ENCODE results near the gene SLC16A7. TPM values are rescaled to one million over a fixed set of nuclear protein-coding genes. Genes with fewer than 3 reads are reported as not detected.

The SLC16A7 gene
- total RNA-seq, 2 experiments from 2014 or later = 30.7 to 34.1 TPM

GRCh38 chr12:59645242-59645641 is 49.4 kb downstream of the SLC16A7 start:
- intact Hi-C loops (cut with micrococcal nuclease; ENCODE audit: unreplicated experiment) = no loop called here
- Histone ChIP-seq H3K79me2 (ENCODE audit: insufficient read depth, low read depth, low read length) (0 out of 2 replicates have a peak, but pooled peaks cover 3% of the 10 kb centered on the region), H3K4me2 (ENCODE audit: low read length) (no peak overlapping the region), H3K4me1 (ENCODE audit: insufficient read depth, low read length, poor library complexity, severe bottlenecking) (no peaks in the 10 kb centered on the region), H3K9me2 (ENCODE audit: insufficient read depth, low read length) (no peaks in the 10 kb centered on the region), H3K27ac (ENCODE audit: low read depth, low read length, poor library complexity, severe bottlenecking) (no peak overlapping the region), H3K4me3 (ENCODE audit: low read depth, low read length, poor library complexity, severe bottlenecking) (no peak overlapping the region), H3K36me3 (ENCODE audit: insufficient read depth, low read length) (peaks cover 50% of the 10 kb centered on the region), H3K9me3 (ENCODE audit: low read length) (peaks cover 21% of the 10 kb centered on the region; the same call in 1 of the 2 replicates), H2AFZ (ENCODE audit: low read length) (no peak overlapping the region), H4K20me1 (ENCODE audit: insufficient read depth, low read length) (no peaks in the 10 kb centered on the region)
- TF ChIP-seq EZH2phosphoT487 (IDR thresholded peaks at IDR 0.05; ENCODE audit: borderline replicate concordance, low read depth, low read length) (no peak), CTCF (conservative IDR thresholded peaks at IDR 0.05; ENCODE audit: low read length) (no peak)
- ChIA-PET POLR2A (no interaction called here), CTCF (ENCODE audit: unreplicated experiment) (no interaction called here)
- no peak for DNase-seq (ENCODE audit: low spot score)
- BruUV-seq (replicated peaks) = no TSS peak

- CTCF ChIA-PET (ENCODE audit: unreplicated experiment) = no interaction called here
- intact Hi-C loops (cut with micrococcal nuclease; ENCODE audit: unreplicated experiment) = no loop called here
- no peak overlapping the region for H3K4me3 ChIP-seq (ENCODE audit: low read depth, low read length, poor library complexity, severe bottlenecking)
- H3K79me2 ChIP-seq (ENCODE audit: insufficient read depth, low read depth, low read length) = no peaks in the 10 kb centered on the region
- H2AFZ ChIP-seq (ENCODE audit: low read length) = no peak overlapping the region
- H3K9me2 ChIP-seq (ENCODE audit: insufficient read depth, low read length) = no peaks in the 10 kb centered on the region
- DNase-seq (ENCODE audit: low spot score) = no peak
- no peak overlapping the region for H3K27ac ChIP-seq (ENCODE audit: low read depth, low read length, poor library complexity, severe bottlenecking)
- BruUV-seq (replicated peaks) = no TSS peak
- H3K36me3 ChIP-seq (ENCODE audit: insufficient read depth, low read length) = peaks cover 50% of the 10 kb centered on the region
- H4K20me1 ChIP-seq (ENCODE audit: insufficient read depth, low read length) = no peaks in the 10 kb centered on the region
- no peaks in the 10 kb centered on the region for H3K4me1 ChIP-seq (ENCODE audit: insufficient read depth, low read length, poor library complexity, severe bottlenecking)
- TF ChIP-seq EZH2phosphoT487 (IDR thresholded peaks at IDR 0.05; ENCODE audit: borderline replicate concordance, low read depth, low read length) (no peak), CTCF (conservative IDR thresholded peaks at IDR 0.05; ENCODE audit: low read length) (no peak)
- POLR2A ChIA-PET = interaction anchor here (1.0 kb wide), 1 partner anchor 9 kb away, joined by 4 read pairs; no protein-coding TSS in a partner anchor
- peaks cover 21% of the 10 kb centered on the region; the same call in 1 of the 2 replicates for H3K9me3 ChIP-seq (ENCODE audit: low read length)
- H3K4me2 ChIP-seq (ENCODE audit: low read length) = no peak overlapping the region
These were observed 50.8 kb downstream of the SLC16A7 start for GRCh38 chr12:59646636-59647035.

GRCh38 chr12:59649203-59649602 is 53.4 kb downstream of the SLC16A7 start:
- intact Hi-C loops (cut with micrococcal nuclease; ENCODE audit: unreplicated experiment) = no loop called here
- no peak overlapping the region for H3K4me3 ChIP-seq (ENCODE audit: low read depth, low read length, poor library complexity, severe bottlenecking)
- H2AFZ ChIP-seq (ENCODE audit: low read length) = no peak overlapping the region
- H3K9me3 ChIP-seq (ENCODE audit: low read length) = peaks cover 12% of the 10 kb centered on the region; the same call in 1 of the 2 replicates
- H3K9me2 ChIP-seq (ENCODE audit: insufficient read depth, low read length) = no peaks in the 10 kb centered on the region
- ChIA-PET CTCF (ENCODE audit: unreplicated experiment) (no interaction called here), POLR2A (interaction anchor here (0.6 kb wide), 1 partner anchor 10 kb away, joined by 3 read pairs; no protein-coding TSS in a partner anchor)
- H4K20me1 ChIP-seq (ENCODE audit: insufficient read depth, low read length) = no peaks in the 10 kb centered on the region
- BruUV-seq (replicated peaks) = no TSS peak
- H3K4me2 ChIP-seq (ENCODE audit: low read length) = no peak overlapping the region
- no peak overlapping the region for H3K27ac ChIP-seq (ENCODE audit: low read depth, low read length, poor library complexity, severe bottlenecking)
- TF ChIP-seq CTCF (conservative IDR thresholded peaks at IDR 0.05; ENCODE audit: low read length) (no peak), EZH2phosphoT487 (IDR thresholded peaks at IDR 0.05; ENCODE audit: borderline replicate concordance, low read depth, low read length) (no peak)
- H3K4me1 ChIP-seq (ENCODE audit: insufficient read depth, low read length, poor library complexity, severe bottlenecking) = no peaks in the 10 kb centered on the region
- H3K79me2 ChIP-seq (ENCODE audit: insufficient read depth, low read depth, low read length) = no peaks in the 10 kb centered on the region; the same call in 1 of the 2 replicates
- H3K36me3 ChIP-seq (ENCODE audit: insufficient read depth, low read length) = peaks cover 28% of the 10 kb centered on the region
- no peak for DNase-seq (ENCODE audit: low spot score)

All from OCI-LY7 (cell line).